ENCODE measurements around the gene RASA3.
"Not testable (repeated sequence)": the region's sequence is repeated elsewhere in the genome, so short reads cannot be mapped to it uniquely, and the experiment has no call there.

Gene RASA3

DNA sequence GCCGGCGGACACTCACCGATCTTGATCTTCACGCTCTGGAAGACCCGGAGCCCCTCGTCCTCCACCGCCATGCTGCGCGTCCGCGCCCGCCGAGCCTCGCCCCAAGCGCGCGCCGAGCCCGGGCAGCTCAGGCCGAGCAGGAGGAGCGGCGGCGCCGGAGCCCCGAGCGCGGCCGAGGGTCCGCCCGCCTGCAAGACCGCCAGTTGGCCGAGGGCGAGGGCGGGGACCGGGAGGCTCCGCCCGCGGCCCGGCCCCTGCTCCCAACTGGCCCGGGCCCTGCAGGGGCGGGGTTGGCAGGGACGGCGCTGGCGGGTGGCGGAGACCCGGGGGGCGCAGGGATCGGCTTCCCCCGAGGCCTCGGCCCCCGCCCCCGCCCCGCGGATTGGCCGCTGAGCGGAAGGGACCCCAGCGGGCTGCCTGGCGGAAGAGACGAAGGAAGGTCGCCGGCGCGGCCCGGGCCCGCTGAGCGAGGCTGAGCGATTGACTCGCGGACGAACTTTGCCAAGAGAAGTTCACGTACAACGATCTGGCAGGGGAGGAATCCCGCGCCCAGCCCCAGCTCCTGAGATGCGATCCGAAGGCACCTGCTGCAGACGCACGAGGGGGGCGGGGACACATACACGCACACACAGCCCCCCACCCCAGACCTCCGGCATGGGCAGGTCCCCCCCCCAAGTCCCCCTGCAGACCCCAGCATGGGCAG lies at the start of gene RASA3:
Gene RASA3, minus strand, starts transcription at position 205 of the 703 bp plus-strand sequence. Its CDS starts 134 bp downstream, at position 71.
- DNase-seq, result peak; percentile 91

GRCh38 chr13:114179087-114179658 lies 46.8 kb upstream of the RASA3 start, which contains the start of gene CFAP97D2:
Gene CFAP97D2 (plus strand): TSS chr13:114179257. CDS start chr13:114179331, 74 bp downstream.
- no peak for DNase-seq

- DNase-seq, result no peak
These were observed 45.0 kb upstream of the RASA3 start for GRCh38 chr13:114177245-114178010.

DNA sequence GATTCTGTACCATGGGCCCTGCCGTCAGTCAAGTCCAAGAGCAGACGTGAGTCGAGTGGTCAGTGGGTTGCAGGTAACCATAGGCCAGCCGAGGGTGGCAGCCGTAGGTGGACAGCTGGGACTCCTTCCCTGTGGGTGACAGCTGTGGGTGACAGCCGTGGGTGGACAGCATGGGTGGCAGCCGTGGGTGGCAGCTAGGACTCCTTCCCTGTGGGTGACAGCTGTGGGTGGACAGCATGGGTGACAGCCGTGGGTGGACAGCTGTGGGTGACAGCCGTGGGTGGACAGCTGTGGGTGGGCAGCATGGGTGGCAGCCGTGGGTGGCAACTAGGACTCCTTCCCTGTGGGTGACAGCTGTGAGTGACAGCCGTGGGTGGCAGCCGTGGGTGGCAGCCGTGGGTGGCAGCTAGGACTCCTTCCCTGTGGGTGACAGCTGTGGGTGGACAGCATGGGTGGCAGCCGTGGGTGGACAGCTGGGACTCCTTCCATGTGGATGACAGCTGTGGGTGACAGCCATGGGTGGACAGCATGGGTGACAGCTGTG lies 44.0 kb upstream of the RASA3 start:
- not testable (repeated sequence) for DNase-seq

DNA sequence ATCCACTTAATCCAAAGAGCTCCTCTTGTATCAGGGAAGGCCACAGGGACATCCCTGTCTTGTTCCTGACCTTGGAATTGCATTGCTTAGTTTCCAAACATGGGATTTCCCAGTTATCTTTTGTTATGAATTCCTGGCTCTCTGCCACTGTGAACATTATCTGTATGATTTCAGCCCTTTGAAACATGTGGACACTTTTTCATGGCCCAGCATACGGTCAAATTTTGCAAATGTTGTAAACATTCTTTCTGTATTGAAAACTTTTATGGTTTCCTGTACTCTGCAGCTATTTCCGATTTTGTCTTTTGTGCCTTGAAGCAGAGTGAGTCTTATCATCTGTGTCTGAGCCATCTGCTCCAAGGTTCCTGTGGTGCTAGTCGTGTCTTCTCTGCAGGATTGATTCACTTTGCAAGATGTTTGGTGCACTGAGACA lies 42.1 kb upstream of the RASA3 start:
- no peak for DNase-seq

GRCh38 chr13:114173745-114174144 lies 41.3 kb upstream of the RASA3 start:
- no peak for DNase-seq

- no peak for DNase-seq
These were observed 40.8 kb upstream of the RASA3 start for GRCh38 chr13:114173272-114173671.

DNA sequence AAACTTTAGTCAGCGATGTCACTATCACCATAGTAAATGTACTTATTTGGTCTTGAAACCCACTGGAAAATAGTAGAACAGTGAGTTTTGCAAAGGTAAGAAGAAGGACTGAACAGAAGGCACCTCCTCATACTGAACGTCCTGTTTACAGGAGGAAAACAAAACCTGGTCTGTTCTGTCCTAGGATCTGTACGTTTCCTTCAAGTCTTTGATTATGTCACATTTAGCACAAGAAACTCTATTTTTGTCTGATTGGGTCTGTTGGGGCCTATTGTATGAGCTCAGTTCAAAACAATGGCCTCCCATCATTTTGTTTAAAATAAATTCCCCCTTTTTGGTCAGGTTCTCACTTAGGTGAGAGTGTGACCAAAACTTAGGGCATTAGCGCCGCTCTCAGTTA lies 35.5 kb upstream of the RASA3 start:
- DNase-seq, result no peak

DNA sequence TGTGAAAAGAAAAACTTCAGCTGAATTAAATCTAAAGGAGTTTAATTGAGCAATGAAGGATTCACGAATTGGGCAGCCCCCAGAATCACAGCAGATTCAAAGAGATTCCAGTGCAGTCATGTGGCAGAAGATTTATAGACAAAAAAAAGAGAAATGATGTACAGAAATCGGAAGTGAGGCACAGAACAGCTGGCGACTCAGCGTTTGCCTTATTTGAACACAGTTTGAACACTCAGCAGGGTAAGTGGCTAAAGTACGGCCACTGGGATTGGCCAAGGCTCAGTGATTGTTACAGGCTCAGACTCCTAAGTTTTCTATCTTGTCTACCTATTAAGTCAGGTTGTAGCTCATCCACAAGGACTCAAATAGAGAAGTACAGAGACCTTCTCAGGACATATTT lies 35.0 kb upstream of the RASA3 start:
- DNase-seq, result no peak

GRCh38 chr13:114166381-114167131 lies 34.1 kb upstream of the RASA3 start:
- DNase-seq, result no peak

DNA sequence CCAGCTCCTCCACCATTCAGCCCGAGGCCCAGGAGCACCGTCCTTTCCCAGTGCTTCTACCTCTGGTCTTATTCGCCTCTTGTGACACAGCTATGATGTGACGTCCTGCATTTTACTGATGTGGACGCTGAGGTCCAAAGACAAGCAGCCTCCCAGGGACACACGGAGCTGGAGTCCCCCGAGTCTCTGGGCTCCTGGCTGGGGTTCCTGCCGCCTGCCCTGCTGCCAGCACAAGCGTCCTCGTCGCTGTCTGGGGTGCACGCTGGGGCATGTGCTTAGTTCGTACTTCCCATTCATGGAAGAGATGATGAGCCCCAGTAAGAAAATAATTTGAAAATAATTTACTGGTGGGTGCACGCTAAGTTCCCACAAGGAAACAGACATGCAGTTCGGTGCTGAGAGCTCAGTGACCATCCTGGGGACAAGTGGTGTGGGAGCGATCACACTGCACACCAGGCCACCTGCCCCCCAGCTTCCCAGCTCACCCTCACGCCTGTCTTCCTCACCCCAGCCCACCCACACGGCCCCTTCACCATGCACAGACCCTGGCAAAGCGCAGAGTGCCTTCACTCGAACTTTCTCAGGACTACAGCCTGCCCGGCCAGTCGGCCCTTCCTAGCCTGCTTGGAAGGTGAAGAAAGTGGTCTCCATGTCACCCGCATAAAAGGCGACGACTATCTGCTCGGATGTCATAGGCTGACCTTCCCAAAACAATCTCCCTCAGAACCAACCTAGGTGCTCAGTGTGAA lies 32.4 kb upstream of the RASA3 start:
- DNase-seq, result no peak

DNA sequence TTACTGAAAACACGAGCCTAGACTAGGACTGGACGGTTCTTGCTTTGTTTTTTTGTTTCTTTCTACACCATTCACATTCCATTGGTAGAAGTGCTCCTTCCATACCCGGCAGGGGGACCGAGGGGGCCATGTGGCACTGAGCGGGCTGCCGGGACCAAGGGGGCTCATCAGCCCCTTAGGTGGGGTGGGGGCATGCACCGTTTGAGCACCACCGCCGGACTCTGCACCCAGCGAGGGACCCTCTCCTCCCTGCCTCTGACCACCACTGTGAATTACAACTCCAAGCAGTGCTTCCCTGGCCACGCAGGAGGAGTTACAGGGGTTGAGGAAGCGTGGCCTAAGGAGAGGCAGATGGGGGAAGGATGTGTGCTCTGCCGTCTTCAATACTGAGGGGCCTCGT lies 31.6 kb upstream of the RASA3 start:
- DNase-seq, result no peak

DNA sequence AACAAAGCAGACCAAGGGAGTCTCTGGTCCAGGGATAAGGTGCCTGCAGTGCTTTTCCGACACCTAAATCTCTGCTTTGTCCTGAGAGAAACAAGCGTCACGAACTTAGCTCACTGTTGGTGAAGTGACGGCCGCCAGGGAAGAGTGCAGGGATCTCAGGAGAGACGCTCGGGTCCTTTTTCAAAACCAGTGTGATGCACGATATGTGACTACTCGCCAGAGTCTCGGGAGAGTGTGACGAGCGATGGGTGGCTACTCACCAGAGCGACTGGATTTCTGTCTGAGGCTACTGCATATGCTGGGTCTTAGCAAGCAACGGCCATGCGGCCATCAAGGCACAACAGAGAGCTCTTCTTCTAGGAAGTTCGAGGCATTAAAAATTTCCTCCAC lies 30.1 kb upstream of the RASA3 start:
- DNase-seq, result no peak

GRCh38 chr13:114161644-114162532 lies 29.5 kb upstream of the RASA3 start:
- no peak for DNase-seq

DNA sequence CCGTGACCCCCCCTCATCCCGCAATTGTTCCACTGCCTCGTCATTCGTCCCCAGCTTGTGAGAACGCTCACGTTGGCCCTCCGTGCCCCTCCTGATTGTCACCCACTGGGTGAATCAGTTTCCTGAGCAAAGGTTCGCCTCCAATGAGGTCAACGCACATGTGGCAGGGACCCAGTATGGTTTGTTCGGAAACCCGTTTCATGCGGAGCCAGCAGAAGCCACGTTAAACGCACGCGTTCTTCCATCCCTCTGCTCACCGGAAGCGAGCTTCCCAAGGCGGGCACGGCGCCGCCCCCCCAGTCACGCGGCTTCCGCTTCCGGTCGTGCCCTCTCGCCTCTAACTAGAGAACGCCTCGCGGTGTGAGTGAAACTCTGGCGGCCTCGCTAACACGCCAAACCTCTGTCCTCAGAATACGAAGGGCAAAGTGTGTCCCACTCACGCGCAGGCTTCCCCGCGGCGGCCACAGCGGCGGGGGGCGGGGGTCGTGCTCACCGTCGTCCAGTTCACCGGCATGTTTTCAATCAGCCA lies 28.7 kb upstream of the RASA3 start:
- DNase-seq, result no peak

- DNase-seq, result not testable (repeated sequence)
These were observed 26.6 kb upstream of the RASA3 start for GRCh38 chr13:114158869-114159666.

DNA sequence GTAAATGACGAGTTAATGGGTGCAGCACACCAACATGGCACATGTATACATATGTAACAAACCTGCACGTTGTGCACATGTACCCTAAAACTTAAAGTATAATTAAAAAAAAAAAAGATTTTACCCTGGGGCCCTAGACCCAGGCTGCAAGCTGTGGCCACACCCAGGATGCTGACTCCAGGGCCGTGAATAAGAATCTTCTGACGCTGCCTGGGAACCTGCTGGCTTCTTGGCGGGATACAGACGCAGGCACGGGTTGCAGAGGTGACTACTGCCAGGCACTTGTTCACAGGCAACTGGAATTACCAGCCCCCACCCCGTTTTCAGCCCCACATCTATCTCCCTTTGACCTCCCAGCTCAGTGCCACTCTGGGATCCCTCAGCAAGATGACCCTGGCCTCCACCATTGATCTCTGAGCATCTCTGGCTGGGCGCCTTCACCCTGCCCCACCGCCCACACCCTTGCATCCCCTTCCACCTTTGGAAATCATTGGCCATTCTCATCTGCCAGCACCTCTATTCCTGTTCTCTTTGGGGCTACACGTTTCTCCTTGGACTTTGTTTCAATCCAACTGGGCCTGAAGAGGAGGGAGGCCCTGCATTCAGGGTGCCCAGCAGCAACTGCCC lies 25.6 kb upstream of the RASA3 start:
- no peak for DNase-seq

GRCh38 chr13:114155926-114156883 lies 23.8 kb upstream of the RASA3 start:
- DNase-seq, result no peak
